GM12878 (cell line): ENCODE measurements around the gene ALAS1. TPM values are rescaled to one million over a fixed set of nuclear protein-coding genes. Genes with fewer than 3 reads are reported as not detected.

Experiments
- ATAC-seq: fragments of 200-7000 bp; cut with Tn5 transposase; 3 replicates; pipeline ENCODE4 v1.9.1; 2020; ENCODE audit warnings: mild to moderate bottlenecking, moderate library complexity
- BruUV-seq: library from RNA; stranded (reverse); fragments of 400-500 nt; replicated peaks from 2 replicates; lab custom pipeline; 2021; lab: Mats Ljungman, UMichigan
- CTCF ChIA-PET: fragments of 300-600 bp; sonication (Branson Sonifier 250); formaldehyde crosslinking; extraction: SDS; loops from one replicate; lab custom pipeline; 2021; ENCODE audit warnings: inconsistent platforms; lab: Yijun Ruan, JAX
- POLR2A ChIA-PET: fragments of 350-600 bp; formaldehyde crosslinking; extraction: SDS; loops from one replicate; lab custom pipeline; 2021; ENCODE audit warnings: inconsistent platforms; lab: Charles Lee
- RAD21 ChIA-PET: fragments of 300-600 bp; sonication (Branson Sonifier 250); formaldehyde crosslinking; loops from one replicate; lab custom pipeline; 2023; ENCODE audit warnings: antibody characterized with exemption; ENCODE audit not compliant: unreplicated experiment; lab: Charles Lee
- SMC1A ChIA-PET: fragments of 300-600 bp; sonication (Branson Sonifier 250); formaldehyde crosslinking; loops from one replicate; lab custom pipeline; 2023; ENCODE audit not compliant: unreplicated experiment, uncharacterized antibody; lab: Charles Lee
- DNase-seq: peaks from one replicate; pipeline ENCODE4 v3.0.0-alpha.2; 2011; ENCODE audit warnings: low read depth, low spot score
- FAIRE-seq: peaks from 3 replicates; lab custom pipeline; 2011; peaks lifted over from hg19 to GRCh38; lab: Jason Lieb, UNC
- H2AFZ ChIP-seq: 2 replicates; pipeline ENCODE4 v1.6.0; 2011; ENCODE audit warnings: low read depth, low read length, control low read depth; ENCODE audit not compliant: control insufficient read depth
- H3K27ac ChIP-seq: 2 replicates; pipeline ENCODE4 v1.5.1; 2011; ENCODE audit warnings: control low read depth; ENCODE audit not compliant: control insufficient read depth, insufficient read depth
- H3K27me3 ChIP-seq, 2 experiments: replicated peaks in 1 of 2; 2 replicates each; pipeline versions ENCODE4 v1.6.0 to v1.6.1; 2011; ENCODE audit warnings: low read length in 1 of 2; ENCODE audit not compliant: control insufficient read depth in 2 of 2, insufficient read depth in 2 of 2
- H3K36me3 ChIP-seq, 2 experiments: 2 replicates each; pipeline ENCODE4 v1.5.1; 2011; ENCODE audit warnings: low read length in 1 of 2; ENCODE audit not compliant: control insufficient read depth in 2 of 2, insufficient read depth in 2 of 2
- H3K4me1 ChIP-seq: 2 replicates; pipeline ENCODE4 v1.6.1; 2011; ENCODE audit warnings: mild to moderate bottlenecking, low read length, moderate library complexity, mixed read lengths; ENCODE audit not compliant: control insufficient read depth, insufficient read depth
- H3K4me2 ChIP-seq: 2 replicates; pipeline ENCODE4 v1.6.0; 2011; ENCODE audit warnings: control low read depth; ENCODE audit not compliant: control insufficient read depth, insufficient read depth
- H3K4me3 ChIP-seq: fragments of 200-600 bp; sonication (generic); 2 replicates; pipeline ENCODE4 v1.5.1; 2016
- H3K79me2 ChIP-seq: 2 replicates; pipeline ENCODE4 v1.6.0; 2011; ENCODE audit warnings: low read length; ENCODE audit not compliant: control insufficient read depth, insufficient read depth
- H3K9ac ChIP-seq: 2 replicates; pipeline ENCODE4 v1.8.0; 2011; ENCODE audit warnings: low read length, control low read depth, mixed read lengths; ENCODE audit not compliant: control insufficient read depth, insufficient read depth
- H3K9me3 ChIP-seq: replicated peaks from 3 replicates; pipeline ENCODE4 v1.5.1; 2011; ENCODE audit warnings: mild to moderate bottlenecking, low read length; ENCODE audit not compliant: control insufficient read depth, insufficient read depth
- H4K20me1 ChIP-seq: 2 replicates; pipeline ENCODE4 v1.6.0; 2011; ENCODE audit not compliant: control insufficient read depth, insufficient read depth
- BACH1 ChIP-seq: fragments of 450-650 bp; IDR thresholded peaks from 2 replicates; pipeline ENCODE4 v1.6.1; 2017; ENCODE audit warnings: mild to moderate bottlenecking, borderline replicate concordance
- FOXM1 ChIP-seq: IDR thresholded peaks from 2 replicates; pipeline ENCODE4 v1.6.1; 2012; ENCODE audit warnings: low read depth, mild to moderate bottlenecking, inconsistent platforms, low read length, moderate library complexity
- IRF4 ChIP-seq: IDR thresholded peaks from 2 replicates; pipeline ENCODE4 v1.6.1; 2011; ENCODE audit warnings: low read depth, low read length
- LARP7 ChIP-seq: fragments of 450-650 bp; IDR thresholded peaks from 2 replicates; pipeline ENCODE4 v1.6.1; 2017; ENCODE audit warnings: mild to moderate bottlenecking
- MXI1 ChIP-seq: fragments of 150-350 bp; IDR thresholded peaks from 2 replicates; pipeline ENCODE4 v1.6.1; 2011; ENCODE audit warnings: low read depth, mild to moderate bottlenecking, inconsistent platforms, low read length, improper control_type of control experiment
- NR2F1 ChIP-seq: fragments of 450-650 bp; conservative IDR thresholded peaks from 2 replicates; pipeline ENCODE4 v1.6.1; 2017; ENCODE audit warnings: mild to moderate bottlenecking
- POLR2AphosphoS2 ChIP-seq: IDR thresholded peaks from 2 replicates; pipeline ENCODE4 v1.6.1; 2011; ENCODE audit warnings: low read depth, mild to moderate bottlenecking, low read length, improper control_type of control experiment, moderate library complexity
- RAD21 ChIP-seq: IDR thresholded peaks from 2 replicates; pipeline ENCODE4 v1.6.1; 2011; ENCODE audit warnings: mild to moderate bottlenecking, low read depth, low read length, moderate library complexity; ENCODE audit not compliant: insufficient read depth
- RFX5 ChIP-seq: IDR thresholded peaks from 2 replicates; pipeline ENCODE4 v1.6.1; 2011; ENCODE audit warnings: low read depth, low read length, improper control_type of control experiment
- SP1 ChIP-seq: IDR thresholded peaks from one replicate; pipeline ENCODE4 v1.6.1; 2011; ENCODE audit warnings: low read depth, low read length
- TCF12 ChIP-seq: IDR thresholded peaks from 2 replicates; pipeline ENCODE4 v1.6.1; 2011; ENCODE audit warnings: low read depth, mild to moderate bottlenecking, low read length
- YY1 ChIP-seq: IDR thresholded peaks from 2 replicates; pipeline ENCODE4 v1.6.1; 2011; ENCODE audit warnings: low read depth, mild to moderate bottlenecking, low read length
- ZNF622 ChIP-seq: fragments of 450-650 bp; IDR thresholded peaks from 2 replicates; pipeline ENCODE4 v1.6.1; 2017; ENCODE audit warnings: mild to moderate bottlenecking, inconsistent platforms
- WGBS: methylation state at CpG from one replicate; pipeline ENCODE4 v1.1.6; 2016; ENCODE audit warnings: low lambda C conversion rate; ENCODE audit not compliant: insufficient replicate concordance, insufficient coverage; ENCODE audit errors: missing lambda C conversion rate; 5-methylcytosine and 5-hydroxymethylcytosine counted together
- in situ Hi-C: fragments of 300-500 bp; cut with MboI; formaldehyde crosslinking; loops from 9 replicates; pipeline ENCODE4 v1.14.3; 2018; ENCODE audit warnings: mixed read lengths
- intact Hi-C: fragments of 100-400 bp; cut with micrococcal nuclease; formaldehyde crosslinking; loops from one replicate; pipeline ENCODE4 v1.14.2; 2022; ENCODE audit not compliant: unreplicated experiment
- polyA plus RNA-seq, 11 experiments: library from polyadenylated mRNA; depleted of rRNA in 4 of 11; unstranded in 6 of 11; stranded (reverse) in 5 of 11; fragments of >200 nt; fragmentation: Nextera tagmentation in 4 of 11; fragmentation: Illumina TruSeq in 1 of 11; extraction: Ambion mirVana in 4 of 11; extraction: Trizol in 1 of 11; gene quantifications; 1 replicate in 1 of 11; 2 replicates in 10 of 11; pipeline versions ENCODE4 v1.2.1 to v1.2.3, GENCODE V29; 2011 to 2016; ENCODE audit warnings: inconsistent platforms in 2 of 11, missing spikeins in 2 of 11, low read depth in 1 of 11
- total RNA-seq, 4 experiments: library from RNA; depleted of rRNA in 3 of 4; stranded (reverse); fragments of >200 nt in 3 of 4; fragmentation: Illumina TruSeq in 1 of 4; extraction: Trizol in 1 of 4; gene quantifications; 2 replicates each; pipeline versions ENCODE4 v1.2.1 to v1.2.3, GENCODE V29; 2013 to 2021
- TF ChIP-seq, protein P1 (sequence below): fragments of 450-650 bp; IDR thresholded peaks from 2 replicates; pipeline ENCODE4 v1.6.1; 2017; ENCODE audit warnings: mild to moderate bottlenecking
- TF ChIP-seq, protein P2 (sequence below), 3 experiments: IDR thresholded peaks in 2 of 3; conservative IDR thresholded peaks in 1 of 3; 2 replicates each; pipeline ENCODE4 v1.5.1; 2011; ENCODE audit warnings: low read depth in 3 of 3, low read length in 3 of 3, mild to moderate bottlenecking in 3 of 3, control low read depth in 2 of 3, moderate library complexity in 2 of 3, inconsistent platforms in 1 of 3, mixed read lengths in 1 of 3; ENCODE audit not compliant: control insufficient read depth in 2 of 3, insufficient read depth in 1 of 3; ENCODE audit errors: extremely low read depth in 1 of 3
- TF ChIP-seq, protein P3 (sequence below): fragments of 450-650 bp; formaldehyde crosslinking; IDR thresholded peaks from 2 replicates; pipeline ENCODE4 v1.4.0; 2022; ENCODE audit warnings: mild to moderate bottlenecking, moderate library complexity

The ALAS1 gene
- total and polyA plus RNA-seq, 10 of the 15 experiments (the other 5 are each of a cell fraction or from before 2014, with no cell fraction given), result 69.9 to 115 (median 94.1) TPM

DNA sequence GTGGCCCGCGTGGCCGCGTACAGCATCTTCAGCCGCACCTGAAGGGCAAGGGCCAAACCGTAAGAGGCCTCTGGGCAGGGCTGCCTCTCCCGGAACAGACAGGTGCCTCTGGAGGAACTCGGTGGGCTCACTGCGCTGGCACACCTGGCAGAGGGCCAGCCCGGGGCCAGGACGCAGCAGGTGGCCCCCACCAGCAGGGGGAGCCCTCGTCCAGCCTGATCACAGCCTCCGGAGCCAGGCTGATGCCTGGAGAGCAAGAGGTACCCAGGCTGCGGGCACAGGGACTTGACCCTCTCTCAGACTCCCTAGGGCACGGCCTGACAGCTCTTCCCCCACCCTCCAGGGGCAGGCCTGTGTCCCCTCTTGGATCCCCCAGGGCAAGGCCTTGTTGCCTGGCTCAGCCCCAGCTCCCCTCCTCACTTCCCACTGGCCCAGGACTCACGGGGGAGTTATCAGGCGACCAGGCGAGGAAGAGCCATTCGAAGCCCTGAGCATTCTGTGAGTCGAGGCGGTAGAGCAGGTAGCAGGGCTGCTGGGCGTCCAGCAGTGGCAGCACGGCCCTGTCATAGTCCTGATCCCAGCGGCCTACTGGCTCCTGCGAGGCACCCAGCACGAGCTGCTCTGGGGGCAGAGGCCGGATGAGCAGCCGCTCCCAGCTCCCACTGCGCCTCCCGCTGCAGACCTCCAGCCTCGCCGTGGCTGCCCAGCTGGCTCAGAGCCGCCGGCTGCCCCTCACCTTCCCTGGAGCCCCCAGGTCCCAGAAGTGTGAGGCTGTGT, 33.7 kb downstream of the ALAS1 start:
- ChIA-PET POLR2A (interaction anchor here (0.5 to 2.4 kb wide), 13 partner anchors 13 to 181 kb away, joined by 3 to 8 read pairs (median 3); partner anchors contain the start of gene WDR82), RAD21 (interaction anchor here (0.6 to 3.1 kb wide), 21 partner anchors 9 to 215 kb away, joined by 3 to 30 read pairs (median 5); partner anchors contain the start of genes GLYCTK, POC1A, PPM1M and WDR82), CTCF (interaction anchor here (0.5 to 5.7 kb wide), 43 partner anchors 9 to 475 kb away, joined by 3 to 91 read pairs (median 4); partner anchors contain the start of genes GLYCTK and WDR82), SMC1A (interaction anchor here (0.7 to 2.9 kb wide), 16 partner anchors 8 to 220 kb away, joined by 3 to 36 read pairs (median 4); partner anchors contain the start of genes PPM1M and WDR82)
- Histone ChIP-seq H3K9me3 (no peaks in the 10 kb centered on the region), H2AFZ (no peak overlapping the region), H3K4me3 (no peak overlapping the region), H4K20me1 (no peaks in the 10 kb centered on the region), H3K9ac (no peak overlapping the region), H3K36me3 (peaks cover 14 to 27% of the 10 kb centered on the region in 2 experiments), H3K4me1 (peaks cover 9% of the 10 kb centered on the region), H3K79me2 (peaks cover 6% of the 10 kb centered on the region), H3K4me2 (peak overlapping the region; percentile 35), H3K27ac (no peak overlapping the region), H3K27me3 (no peaks in the 10 kb centered on the region)
- FAIRE-seq (peak; percentile 18), ATAC-seq (peak; percentile 92), DNase-seq (no peak)
- intact Hi-C loops (no loop called here), in situ Hi-C loops (loop anchor here (5.0 kb wide), 1 partner anchor 111 kb away; no protein-coding TSS in a partner anchor)
- BruUV-seq, result no TSS peak
- whole genome bisulfite sequencing, result 59% methylated on average over 34 of the region's 34 CpGs
- TF ChIP-seq, protein P1, sequence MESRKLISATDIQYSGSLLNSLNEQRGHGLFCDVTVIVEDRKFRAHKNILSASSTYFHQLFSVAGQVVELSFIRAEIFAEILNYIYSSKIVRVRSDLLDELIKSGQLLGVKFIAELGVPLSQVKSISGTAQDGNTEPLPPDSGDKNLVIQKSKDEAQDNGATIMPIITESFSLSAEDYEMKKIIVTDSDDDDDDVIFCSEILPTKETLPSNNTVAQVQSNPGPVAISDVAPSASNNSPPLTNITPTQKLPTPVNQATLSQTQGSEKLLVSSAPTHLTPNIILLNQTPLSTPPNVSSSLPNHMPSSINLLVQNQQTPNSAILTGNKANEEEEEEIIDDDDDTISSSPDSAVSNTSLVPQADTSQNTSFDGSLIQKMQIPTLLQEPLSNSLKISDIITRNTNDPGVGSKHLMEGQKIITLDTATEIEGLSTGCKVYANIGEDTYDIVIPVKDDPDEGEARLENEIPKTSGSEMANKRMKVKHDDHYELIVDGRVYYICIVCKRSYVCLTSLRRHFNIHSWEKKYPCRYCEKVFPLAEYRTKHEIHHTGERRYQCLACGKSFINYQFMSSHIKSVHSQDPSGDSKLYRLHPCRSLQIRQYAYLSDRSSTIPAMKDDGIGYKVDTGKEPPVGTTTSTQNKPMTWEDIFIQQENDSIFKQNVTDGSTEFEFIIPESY, result 0 out of 2 replicates have a peak, but pooled peaks have one; percentile 10
- TF ChIP-seq TCF12 (0 out of 2 replicates have a peak, but pooled peaks have one; percentile 20), NR2F1 (no peak; the same call in 1 of the 2 replicates), IRF4 (0 out of 2 replicates have a peak, but pooled peaks have one; percentile 23), BACH1 (no peak), ZNF622 (no peak), LARP7 (peak; percentile 48; the same call in 1 of the 2 replicates), FOXM1 (no peak), YY1 (peak; percentile 44; the same call in 1 of the 2 replicates), POLR2AphosphoS2 (peak; percentile 40; the same call in 1 of the 2 replicates), MXI1 (no peak), RFX5 (no peak), RAD21 (peak; percentile 78), SP1 (no peak)
- TF ChIP-seq, protein P2, sequence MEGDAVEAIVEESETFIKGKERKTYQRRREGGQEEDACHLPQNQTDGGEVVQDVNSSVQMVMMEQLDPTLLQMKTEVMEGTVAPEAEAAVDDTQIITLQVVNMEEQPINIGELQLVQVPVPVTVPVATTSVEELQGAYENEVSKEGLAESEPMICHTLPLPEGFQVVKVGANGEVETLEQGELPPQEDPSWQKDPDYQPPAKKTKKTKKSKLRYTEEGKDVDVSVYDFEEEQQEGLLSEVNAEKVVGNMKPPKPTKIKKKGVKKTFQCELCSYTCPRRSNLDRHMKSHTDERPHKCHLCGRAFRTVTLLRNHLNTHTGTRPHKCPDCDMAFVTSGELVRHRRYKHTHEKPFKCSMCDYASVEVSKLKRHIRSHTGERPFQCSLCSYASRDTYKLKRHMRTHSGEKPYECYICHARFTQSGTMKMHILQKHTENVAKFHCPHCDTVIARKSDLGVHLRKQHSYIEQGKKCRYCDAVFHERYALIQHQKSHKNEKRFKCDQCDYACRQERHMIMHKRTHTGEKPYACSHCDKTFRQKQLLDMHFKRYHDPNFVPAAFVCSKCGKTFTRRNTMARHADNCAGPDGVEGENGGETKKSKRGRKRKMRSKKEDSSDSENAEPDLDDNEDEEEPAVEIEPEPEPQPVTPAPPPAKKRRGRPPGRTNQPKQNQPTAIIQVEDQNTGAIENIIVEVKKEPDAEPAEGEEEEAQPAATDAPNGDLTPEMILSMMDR (IDR thresholded peaks at IDR 0.05 in 2 of 3, conservative IDR thresholded peaks at IDR 0.05 in 1 of 3; ENCODE audit: control insufficient read depth in 2 of 3, extremely low read depth in 1 of 3, insufficient read depth in 1 of 3, low read depth in 3 of 3, low read length in 3 of 3), result peak; percentile 92 to 98 (median 95)
- TF ChIP-seq, protein P3, sequence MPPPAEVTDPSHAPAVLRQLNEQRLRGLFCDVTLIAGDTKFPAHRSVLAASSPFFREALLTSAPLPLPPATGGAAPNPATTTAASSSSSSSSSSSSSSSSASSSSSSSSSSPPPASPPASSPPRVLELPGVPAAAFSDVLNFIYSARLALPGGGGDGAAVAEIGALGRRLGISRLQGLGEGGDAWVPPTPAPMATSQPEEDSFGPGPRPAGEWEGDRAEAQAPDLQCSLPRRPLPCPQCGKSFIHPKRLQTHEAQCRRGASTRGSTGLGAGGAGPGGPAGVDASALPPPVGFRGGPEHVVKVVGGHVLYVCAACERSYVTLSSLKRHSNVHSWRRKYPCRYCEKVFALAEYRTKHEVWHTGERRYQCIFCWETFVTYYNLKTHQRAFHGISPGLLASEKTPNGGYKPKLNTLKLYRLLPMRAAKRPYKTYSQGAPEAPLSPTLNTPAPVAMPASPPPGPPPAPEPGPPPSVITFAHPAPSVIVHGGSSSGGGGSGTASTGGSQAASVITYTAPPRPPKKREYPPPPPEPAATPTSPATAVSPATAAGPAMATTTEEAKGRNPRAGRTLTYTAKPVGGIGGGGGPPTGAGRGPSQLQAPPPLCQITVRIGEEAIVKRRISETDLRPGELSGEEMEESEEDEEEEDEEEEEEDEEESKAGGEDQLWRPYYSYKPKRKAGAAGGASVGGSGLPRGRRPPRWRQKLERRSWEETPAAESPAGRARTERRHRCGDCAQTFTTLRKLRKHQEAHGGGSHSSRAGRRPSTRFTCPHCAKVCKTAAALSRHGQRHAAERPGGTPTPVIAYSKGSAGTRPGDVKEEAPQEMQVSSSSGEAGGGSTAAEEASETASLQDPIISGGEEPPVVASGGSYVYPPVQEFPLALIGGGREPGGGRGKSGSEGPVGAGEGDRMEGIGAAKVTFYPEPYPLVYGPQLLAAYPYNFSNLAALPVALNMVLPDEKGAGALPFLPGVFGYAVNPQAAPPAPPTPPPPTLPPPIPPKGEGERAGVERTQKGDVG, result no peak
